Measurements from ENCODE around the gene NT5DC4.

NT5DC4 gene

DNA sequence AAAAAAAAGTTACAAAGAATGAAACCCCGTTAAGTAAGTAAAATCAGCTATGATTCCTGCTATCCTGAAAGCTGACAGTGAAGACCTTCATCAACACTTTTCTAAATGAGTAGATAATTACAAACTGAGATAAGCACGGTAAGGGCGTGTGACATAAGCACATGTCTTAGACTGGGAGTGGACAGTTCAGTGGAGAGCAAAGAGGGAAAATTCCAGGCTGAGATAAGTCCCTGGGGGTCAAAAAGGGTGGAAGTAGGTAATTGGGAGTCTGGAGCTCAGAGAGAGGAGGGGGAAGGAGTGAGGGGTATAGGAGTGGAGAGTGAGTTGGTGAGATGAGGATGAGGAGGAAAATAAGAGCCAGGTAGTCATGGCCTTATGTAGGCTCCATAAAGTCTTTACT is 67.8 kb downstream of the NT5DC4 start:
- H3K4me3 ChIP-seq (ENCODE audit: low read depth, low read length) = no peak overlapping the region
- TF ChIP-seq, protein P1, sequence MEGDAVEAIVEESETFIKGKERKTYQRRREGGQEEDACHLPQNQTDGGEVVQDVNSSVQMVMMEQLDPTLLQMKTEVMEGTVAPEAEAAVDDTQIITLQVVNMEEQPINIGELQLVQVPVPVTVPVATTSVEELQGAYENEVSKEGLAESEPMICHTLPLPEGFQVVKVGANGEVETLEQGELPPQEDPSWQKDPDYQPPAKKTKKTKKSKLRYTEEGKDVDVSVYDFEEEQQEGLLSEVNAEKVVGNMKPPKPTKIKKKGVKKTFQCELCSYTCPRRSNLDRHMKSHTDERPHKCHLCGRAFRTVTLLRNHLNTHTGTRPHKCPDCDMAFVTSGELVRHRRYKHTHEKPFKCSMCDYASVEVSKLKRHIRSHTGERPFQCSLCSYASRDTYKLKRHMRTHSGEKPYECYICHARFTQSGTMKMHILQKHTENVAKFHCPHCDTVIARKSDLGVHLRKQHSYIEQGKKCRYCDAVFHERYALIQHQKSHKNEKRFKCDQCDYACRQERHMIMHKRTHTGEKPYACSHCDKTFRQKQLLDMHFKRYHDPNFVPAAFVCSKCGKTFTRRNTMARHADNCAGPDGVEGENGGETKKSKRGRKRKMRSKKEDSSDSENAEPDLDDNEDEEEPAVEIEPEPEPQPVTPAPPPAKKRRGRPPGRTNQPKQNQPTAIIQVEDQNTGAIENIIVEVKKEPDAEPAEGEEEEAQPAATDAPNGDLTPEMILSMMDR (IDR thresholded peaks at IDR 0.05; ENCODE audit: insufficient read depth, low read depth, low read length, missing control alignments) = no peak
- no peak for DNase-seq (ENCODE audit: low read depth)
